GM23338 (cell line): ENCODE results near the gene ZBTB2.

Experiments used
- CREB1 ChIP-seq: fragments of 250-450 bp; sonication (Bioruptor Pico); IDR thresholded peaks from 2 replicates; pipeline ENCODE4 v1.5.0; 2020; ENCODE audit warnings: low read depth, mild to moderate bottlenecking, moderate library complexity
- EZH2 ChIP-seq: fragments of 200-600 bp; sonication (generic); IDR thresholded peaks from one replicate; pipeline ENCODE4 v1.8.0; 2017; ENCODE audit warnings: antibody characterized with exemption, mild to moderate bottlenecking, low read depth; ENCODE audit not compliant: unreplicated experiment
- EZH2phosphoT487 ChIP-seq: fragments of 200-600 bp; sonication (generic); IDR thresholded peaks from one replicate; pipeline ENCODE4 v1.8.1; 2018; ENCODE audit warnings: antibody characterized with exemption; ENCODE audit not compliant: unreplicated experiment
- TF ChIP-seq, protein P1 (sequence below), 2 experiments: fragments of 200-600 bp in 1 of 2; sonication (generic) in 1 of 2; conservative IDR thresholded peaks; 2 replicates each; pipeline versions ENCODE4 v1.5.1 to v1.6.1; 2016 to 2017; ENCODE audit warnings: antibody characterized with exemption in 2 of 2, low read depth in 2 of 2, mild to moderate bottlenecking in 2 of 2, moderate library complexity in 1 of 2
- TF ChIP-seq, protein P2 (sequence below): IDR thresholded peaks from one replicate; pipeline ENCODE4 v1.6.1; 2018; ENCODE audit warnings: antibody characterized with exemption; ENCODE audit not compliant: unreplicated experiment
- TF ChIP-seq, protein P3 (sequence below): IDR thresholded peaks from 2 replicates; pipeline ENCODE4 v1.6.1; 2016; ENCODE audit warnings: antibody characterized with exemption

DNA sequence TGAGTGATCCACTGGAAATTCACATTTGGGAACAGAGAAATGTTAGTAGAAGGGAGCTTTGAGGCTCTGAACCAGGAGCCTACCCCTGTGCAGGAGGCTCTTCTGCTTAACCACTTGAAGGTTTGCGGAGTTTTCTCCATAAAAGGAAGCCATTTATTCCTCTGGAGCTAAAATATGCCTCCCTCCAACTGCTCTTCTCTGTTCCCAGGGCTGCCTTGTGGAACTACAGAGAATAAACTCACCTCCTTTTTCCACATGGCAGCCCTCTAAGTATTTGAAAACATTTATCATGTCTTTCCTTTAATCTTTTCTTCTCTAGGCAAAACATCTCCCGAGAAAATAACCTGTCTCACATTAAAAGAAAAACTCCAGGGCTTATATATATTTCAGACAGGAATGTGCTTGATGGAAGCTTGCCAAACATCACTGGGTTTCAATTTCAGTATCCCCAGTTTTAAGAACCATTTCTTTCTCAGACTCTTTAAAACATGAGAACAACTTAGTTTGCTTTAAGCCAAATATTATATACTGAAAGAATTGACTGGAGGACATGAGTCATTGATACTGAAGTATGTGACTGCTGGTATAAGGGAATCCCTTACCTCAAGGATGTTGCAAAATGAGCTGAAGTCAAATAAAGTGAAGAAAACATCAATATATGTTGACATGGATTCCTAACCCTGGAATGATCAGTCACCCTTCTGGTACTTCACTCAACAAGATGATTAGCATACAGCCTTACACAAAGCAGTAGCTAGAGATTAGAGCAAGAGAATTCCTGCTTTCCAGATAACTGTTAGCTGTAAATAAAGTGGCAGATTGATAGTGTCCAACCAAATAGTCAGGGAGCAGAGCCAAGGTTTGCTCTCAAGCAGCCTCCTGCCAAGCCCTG is 74.0 kb downstream of the ZBTB2 start:
- TF ChIP-seq, protein P1, sequence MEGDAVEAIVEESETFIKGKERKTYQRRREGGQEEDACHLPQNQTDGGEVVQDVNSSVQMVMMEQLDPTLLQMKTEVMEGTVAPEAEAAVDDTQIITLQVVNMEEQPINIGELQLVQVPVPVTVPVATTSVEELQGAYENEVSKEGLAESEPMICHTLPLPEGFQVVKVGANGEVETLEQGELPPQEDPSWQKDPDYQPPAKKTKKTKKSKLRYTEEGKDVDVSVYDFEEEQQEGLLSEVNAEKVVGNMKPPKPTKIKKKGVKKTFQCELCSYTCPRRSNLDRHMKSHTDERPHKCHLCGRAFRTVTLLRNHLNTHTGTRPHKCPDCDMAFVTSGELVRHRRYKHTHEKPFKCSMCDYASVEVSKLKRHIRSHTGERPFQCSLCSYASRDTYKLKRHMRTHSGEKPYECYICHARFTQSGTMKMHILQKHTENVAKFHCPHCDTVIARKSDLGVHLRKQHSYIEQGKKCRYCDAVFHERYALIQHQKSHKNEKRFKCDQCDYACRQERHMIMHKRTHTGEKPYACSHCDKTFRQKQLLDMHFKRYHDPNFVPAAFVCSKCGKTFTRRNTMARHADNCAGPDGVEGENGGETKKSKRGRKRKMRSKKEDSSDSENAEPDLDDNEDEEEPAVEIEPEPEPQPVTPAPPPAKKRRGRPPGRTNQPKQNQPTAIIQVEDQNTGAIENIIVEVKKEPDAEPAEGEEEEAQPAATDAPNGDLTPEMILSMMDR (conservative IDR thresholded peaks at IDR 0.05; ENCODE audit: low read depth in 2 of 2) = no peak
- TF ChIP-seq, protein P2, sequence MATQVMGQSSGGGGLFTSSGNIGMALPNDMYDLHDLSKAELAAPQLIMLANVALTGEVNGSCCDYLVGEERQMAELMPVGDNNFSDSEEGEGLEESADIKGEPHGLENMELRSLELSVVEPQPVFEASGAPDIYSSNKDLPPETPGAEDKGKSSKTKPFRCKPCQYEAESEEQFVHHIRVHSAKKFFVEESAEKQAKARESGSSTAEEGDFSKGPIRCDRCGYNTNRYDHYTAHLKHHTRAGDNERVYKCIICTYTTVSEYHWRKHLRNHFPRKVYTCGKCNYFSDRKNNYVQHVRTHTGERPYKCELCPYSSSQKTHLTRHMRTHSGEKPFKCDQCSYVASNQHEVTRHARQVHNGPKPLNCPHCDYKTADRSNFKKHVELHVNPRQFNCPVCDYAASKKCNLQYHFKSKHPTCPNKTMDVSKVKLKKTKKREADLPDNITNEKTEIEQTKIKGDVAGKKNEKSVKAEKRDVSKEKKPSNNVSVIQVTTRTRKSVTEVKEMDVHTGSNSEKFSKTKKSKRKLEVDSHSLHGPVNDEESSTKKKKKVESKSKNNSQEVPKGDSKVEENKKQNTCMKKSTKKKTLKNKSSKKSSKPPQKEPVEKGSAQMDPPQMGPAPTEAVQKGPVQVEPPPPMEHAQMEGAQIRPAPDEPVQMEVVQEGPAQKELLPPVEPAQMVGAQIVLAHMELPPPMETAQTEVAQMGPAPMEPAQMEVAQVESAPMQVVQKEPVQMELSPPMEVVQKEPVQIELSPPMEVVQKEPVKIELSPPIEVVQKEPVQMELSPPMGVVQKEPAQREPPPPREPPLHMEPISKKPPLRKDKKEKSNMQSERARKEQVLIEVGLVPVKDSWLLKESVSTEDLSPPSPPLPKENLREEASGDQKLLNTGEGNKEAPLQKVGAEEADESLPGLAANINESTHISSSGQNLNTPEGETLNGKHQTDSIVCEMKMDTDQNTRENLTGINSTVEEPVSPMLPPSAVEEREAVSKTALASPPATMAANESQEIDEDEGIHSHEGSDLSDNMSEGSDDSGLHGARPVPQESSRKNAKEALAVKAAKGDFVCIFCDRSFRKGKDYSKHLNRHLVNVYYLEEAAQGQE = no peak
- TF ChIP-seq EZH2 = no peak
- TF ChIP-seq EZH2phosphoT487 = no peak
- TF ChIP-seq, protein P3, sequence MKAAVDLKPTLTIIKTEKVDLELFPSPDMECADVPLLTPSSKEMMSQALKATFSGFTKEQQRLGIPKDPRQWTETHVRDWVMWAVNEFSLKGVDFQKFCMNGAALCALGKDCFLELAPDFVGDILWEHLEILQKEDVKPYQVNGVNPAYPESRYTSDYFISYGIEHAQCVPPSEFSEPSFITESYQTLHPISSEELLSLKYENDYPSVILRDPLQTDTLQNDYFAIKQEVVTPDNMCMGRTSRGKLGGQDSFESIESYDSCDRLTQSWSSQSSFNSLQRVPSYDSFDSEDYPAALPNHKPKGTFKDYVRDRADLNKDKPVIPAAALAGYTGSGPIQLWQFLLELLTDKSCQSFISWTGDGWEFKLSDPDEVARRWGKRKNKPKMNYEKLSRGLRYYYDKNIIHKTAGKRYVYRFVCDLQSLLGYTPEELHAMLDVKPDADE = no peak
- TF ChIP-seq CREB1 (CRISPR knock-in tag) = no peak
